Peyer's patch (tissue), 4 donors: ENCODE results near the gene SLC7A10.

ENCODE experiments used
- POLR2A ChIP-seq, 2 donors: fragments of 450-650 bp; IDR thresholded peaks; one replicate each; pipeline ENCODE4 v1.5.1; 2017; ENCODE audit warnings: antibody characterized with exemption in 2 of 2, mild to moderate bottlenecking in 2 of 2, moderate library complexity in 2 of 2
- TF ChIP-seq, protein P1 (sequence below), 6 experiments: fragments of 450-650 bp in 4 of 6; fragments of 200-600 bp in 2 of 6; sonication (generic) in 1 of 6; IDR thresholded peaks; one replicate each; pipeline ENCODE4 v1.5.1; 2017 to 2019; ENCODE audit warnings: antibody characterized with exemption in 6 of 6, mild to moderate bottlenecking in 3 of 6, moderate library complexity in 1 of 6

DNA sequence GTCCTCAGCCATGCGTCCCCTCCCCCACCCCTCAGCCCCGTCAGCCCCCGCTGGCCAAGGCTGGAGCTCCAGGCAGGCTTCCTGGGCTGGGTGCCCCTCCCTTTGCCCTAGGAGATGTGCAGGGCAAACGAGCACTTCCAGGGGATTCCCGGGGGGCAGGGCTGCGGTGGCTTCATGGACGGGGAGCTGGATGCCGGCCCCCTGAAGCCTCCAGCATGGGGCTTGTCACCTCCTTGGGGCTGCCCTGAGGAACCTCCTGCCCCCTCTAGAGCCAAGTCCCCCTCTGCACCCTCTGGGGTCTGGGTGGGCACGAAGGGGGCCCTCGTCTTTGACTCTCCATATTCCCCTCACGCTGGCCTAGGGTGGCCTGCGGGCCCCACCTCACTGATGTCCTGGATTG, 25.4 kb upstream of the SLC7A10 start:
- TF ChIP-seq, protein P1, sequence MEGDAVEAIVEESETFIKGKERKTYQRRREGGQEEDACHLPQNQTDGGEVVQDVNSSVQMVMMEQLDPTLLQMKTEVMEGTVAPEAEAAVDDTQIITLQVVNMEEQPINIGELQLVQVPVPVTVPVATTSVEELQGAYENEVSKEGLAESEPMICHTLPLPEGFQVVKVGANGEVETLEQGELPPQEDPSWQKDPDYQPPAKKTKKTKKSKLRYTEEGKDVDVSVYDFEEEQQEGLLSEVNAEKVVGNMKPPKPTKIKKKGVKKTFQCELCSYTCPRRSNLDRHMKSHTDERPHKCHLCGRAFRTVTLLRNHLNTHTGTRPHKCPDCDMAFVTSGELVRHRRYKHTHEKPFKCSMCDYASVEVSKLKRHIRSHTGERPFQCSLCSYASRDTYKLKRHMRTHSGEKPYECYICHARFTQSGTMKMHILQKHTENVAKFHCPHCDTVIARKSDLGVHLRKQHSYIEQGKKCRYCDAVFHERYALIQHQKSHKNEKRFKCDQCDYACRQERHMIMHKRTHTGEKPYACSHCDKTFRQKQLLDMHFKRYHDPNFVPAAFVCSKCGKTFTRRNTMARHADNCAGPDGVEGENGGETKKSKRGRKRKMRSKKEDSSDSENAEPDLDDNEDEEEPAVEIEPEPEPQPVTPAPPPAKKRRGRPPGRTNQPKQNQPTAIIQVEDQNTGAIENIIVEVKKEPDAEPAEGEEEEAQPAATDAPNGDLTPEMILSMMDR (IDR thresholded peaks at IDR 0.05): no peak
- TF ChIP-seq POLR2A (IDR thresholded peaks at IDR 0.05): no peak
